Neural progenitor cell (in vitro differentiated cells): ENCODE data around the gene CEACAM16.

ENCODE experiments used
- EZH2 ChIP-seq: fragments of 200-600 bp; sonication (generic); IDR thresholded peaks from 2 replicates; pipeline ENCODE4 v1.6.1; 2017; ENCODE audit warnings: antibody characterized with exemption, mild to moderate bottlenecking, moderate library complexity
- TF ChIP-seq, protein P1 (sequence below): fragments of 200-600 bp; sonication (generic); IDR thresholded peaks from 2 replicates; pipeline ENCODE4 v1.5.1; 2017; ENCODE audit warnings: antibody characterized with exemption, mild to moderate bottlenecking

DNA sequence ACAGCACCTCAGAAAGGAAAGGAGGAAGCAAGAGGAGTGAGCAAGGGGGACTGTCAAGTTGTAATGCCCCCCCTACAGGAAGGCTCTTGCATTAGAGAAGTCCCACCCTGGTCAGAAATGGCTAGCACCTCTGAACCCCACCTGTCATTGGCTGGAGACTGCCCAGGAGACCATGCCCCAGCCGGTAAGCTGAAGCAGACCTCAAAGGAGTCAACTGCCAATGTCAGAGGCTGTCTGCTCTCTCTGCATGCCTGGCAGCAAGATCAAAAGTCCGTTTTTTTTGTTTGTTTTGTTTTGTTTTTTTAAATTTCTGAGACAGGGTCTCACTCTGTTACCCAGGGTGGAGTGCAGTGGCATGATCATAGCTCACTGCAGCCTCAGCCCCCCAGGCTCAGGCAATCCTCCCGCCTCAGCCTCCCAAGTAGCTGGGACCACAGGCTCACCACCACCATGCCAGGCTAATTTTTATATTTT, 41.4 kb downstream of the CEACAM16 start:
- TF ChIP-seq, protein P1, sequence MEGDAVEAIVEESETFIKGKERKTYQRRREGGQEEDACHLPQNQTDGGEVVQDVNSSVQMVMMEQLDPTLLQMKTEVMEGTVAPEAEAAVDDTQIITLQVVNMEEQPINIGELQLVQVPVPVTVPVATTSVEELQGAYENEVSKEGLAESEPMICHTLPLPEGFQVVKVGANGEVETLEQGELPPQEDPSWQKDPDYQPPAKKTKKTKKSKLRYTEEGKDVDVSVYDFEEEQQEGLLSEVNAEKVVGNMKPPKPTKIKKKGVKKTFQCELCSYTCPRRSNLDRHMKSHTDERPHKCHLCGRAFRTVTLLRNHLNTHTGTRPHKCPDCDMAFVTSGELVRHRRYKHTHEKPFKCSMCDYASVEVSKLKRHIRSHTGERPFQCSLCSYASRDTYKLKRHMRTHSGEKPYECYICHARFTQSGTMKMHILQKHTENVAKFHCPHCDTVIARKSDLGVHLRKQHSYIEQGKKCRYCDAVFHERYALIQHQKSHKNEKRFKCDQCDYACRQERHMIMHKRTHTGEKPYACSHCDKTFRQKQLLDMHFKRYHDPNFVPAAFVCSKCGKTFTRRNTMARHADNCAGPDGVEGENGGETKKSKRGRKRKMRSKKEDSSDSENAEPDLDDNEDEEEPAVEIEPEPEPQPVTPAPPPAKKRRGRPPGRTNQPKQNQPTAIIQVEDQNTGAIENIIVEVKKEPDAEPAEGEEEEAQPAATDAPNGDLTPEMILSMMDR = no peak
- TF ChIP-seq EZH2 = no peak
